DMS 273 treated with DMSO at 0.1 percent for 48 hours (cell line): ENCODE measurements around the gene PTOV1.

ENCODE experiments used
- DNase-seq: peaks from one replicate; lab custom pipeline; 2025; lab: John Stamatoyannopoulos, UW

PTOV1 gene

DNA sequence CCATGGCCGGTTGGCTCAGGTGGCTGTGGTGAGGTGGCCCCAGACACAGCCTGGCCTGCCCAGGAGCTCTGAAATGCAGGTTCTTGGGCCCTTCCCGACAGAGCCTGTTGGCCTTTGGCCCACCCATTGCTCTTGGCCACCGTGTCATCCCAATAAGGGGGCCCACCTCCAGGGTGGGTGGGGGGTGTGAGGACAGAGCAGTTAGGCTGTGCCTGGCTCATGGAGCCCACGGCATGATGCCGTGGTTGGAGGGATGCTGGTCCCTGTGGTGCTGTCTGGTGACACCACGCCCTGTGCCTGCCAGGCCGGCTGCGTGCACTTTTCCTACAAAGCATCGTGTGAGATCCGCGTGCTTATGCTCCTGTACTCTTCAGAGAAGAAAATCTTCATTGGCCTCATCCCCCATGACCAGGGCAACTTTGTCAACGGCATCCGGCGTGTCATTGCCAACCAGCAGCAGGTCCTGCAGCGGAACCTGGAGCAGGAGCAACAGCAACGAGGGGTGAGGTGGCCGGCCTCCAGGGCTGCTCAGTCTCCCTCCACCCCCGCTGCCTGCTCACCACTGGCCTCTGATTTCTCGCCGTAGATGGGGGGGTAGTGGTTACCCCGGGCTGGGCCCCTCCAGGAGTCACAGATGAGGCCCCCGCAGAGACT, 8.8 kb downstream of the PTOV1 start:
- no peak for DNase-seq

DNA sequence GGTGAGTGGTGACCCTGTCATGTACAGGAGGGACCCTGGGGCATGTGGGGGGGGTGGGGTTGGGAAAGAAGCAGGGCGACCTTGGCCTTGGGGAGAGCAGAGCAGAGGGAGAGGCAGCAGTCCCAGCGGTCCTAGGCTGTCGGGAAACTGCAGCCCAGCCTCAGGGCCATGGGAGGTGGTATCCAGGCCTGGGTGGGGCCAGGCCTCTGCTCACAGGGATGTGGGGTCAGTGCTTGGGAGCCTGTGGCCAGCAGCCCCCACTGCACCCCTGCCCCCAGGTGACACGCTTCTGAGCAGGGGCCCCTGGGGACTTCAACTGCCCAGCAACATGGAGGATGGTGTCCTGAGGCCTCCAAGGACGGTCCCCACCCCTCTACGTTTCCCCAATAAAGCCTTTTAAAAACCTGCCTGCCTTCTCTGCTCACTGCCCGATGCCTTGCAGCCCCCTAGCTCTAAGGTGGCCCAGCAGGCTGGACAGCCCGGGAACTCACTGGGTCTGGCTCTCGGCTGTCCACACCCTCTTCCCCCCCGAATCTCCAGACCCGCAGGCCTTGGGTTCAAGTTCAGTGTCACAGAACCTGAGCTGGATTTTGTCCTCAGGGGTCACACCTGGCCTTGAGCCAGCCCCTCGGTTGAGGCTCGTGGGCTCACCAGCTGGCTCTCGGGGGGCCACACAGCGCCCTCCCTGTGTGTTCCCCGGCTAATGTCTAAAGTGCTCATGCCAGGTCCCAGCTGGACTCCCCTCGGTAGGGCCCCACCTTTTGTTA, 9.6 kb downstream of the PTOV1 start:
- DNase-seq, result no peak

DNA sequence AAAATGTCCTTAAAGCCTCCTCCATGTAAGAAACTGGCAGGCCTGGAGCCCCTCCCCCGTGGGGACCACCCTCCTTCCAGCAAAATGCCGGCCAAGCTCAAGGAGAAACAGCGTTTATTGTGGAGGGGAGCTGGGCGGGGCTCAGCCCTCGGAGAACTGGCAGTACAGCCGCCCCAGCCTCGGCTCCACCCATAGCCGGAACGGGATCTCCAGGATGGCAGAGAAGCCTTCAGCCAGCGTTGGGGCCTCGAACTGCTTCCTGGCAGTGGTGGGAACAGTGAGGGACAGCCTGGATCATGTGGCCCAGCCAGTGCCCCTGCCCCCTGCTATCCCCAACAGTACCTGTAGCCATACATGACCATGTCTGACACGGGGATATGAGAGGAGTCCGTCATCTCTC, 10.1 kb downstream of the PTOV1 start:
- no peak for DNase-seq

DNA sequence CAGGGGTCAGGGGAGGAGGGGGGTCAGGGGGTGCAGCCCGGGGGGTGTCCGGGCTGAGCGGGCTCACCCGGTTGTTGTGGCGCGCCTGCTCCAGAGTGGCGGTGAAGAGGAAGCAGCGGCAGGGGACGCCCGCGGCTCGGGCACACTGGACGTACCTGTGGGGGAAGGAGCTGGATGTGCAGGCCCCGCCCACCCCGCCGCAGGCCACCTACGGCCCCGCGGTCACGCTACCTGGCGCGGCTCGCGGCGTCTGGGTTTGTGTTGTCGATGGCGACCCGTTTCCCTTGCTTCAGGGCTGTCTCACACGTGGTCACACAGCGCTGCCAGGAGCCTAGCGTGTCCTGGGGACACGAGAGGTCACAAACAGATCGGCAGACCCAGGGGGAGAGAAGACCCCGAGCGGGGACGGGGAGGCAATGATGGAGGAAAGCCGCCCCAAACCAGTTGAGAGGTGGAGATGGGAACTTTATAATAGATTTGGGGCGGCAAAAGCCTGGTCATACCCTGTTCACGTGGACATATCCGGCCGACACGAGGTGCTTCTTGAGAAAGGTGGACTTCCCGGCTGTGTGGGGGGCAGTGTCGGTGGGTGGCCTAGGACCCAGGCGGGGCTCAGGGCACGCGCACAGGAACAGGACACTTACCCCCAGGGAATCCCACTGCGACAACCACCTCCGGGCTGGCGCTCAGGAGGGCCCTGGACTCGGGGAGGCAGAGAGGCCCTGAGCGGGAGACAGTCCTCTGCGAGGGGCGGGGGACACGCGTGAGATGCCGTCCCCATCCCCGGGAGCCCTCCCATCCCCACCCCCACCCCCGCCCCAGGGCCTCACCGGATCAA, 10.8 kb downstream of the PTOV1 start:
- DNase-seq, result no peak

DNA sequence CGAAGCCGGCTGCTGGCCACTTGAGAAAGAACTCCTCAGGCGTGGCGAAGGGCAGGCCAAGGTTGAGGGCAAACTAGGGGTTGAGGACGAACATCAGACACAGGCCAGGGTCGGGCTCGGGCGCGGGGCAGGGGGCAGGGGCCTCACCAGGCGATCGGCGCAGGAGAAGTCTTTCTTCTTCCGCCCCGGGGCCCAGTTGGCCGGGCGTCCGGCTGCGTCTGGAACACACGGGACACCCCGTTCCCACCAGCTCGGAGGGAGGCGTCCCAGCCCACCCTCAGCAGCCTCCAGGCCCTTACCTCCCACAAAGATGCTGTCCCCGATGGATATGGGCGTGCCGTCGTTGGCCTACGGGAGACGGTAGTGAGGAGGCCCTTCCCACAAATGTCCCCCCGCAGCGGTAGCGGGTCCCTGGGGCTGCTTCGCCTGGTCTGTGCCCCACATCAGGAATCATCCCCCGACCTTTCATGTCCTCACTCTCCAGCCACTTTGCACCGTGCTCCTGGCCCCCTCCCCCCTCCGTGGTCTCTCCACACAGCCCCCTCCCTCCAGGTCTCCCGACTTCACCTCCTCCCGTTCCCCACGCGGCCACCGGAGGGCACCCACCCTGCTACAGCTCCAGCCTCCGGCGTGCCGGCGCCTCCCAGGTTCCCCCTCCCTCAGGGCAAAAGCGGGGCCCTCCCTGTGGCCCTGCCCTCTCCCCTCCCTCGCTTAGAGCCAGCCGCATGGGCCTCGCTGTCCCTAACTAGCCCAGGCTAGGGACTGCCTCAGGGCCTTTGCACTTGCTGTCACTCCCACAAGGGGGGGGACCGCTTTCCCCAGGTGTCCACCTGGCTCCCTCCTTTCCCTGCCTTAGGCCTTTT, 11.7 kb downstream of the PTOV1 start:
- DNase-seq, result no peak

DNA sequence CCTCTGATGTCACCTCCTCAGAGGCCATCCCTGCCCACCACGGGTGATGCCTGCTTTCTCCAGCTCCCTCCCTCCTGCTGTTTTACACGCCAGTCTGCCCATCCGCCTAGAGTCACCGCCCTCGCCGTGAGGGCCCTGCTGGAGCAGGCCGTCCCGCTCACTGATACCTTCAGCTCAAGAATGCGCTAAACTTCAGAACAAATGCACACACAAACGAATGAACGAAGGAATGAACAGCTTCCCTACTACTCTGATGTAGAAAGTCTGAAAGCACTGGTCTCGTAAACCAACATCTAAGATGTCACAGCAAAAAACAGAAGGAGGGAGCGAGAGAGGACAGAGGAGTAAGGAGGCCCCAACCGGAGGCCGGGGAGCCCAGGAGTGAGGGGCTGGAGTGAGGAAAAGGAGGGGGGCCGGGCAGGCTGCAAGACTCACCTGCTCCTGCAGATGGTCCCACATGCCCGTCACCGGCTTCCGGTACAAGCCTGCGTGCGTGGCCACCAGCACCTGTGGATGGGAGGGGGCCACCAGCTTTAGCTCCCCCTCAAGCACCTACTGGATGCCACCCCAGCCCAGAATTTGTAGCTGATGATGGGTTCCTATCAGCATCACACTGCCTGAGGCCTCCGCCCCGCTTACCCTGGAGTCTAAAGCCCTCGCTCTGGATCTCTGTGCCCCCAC, 12.4 kb downstream of the PTOV1 start:
- no peak for DNase-seq

DNA sequence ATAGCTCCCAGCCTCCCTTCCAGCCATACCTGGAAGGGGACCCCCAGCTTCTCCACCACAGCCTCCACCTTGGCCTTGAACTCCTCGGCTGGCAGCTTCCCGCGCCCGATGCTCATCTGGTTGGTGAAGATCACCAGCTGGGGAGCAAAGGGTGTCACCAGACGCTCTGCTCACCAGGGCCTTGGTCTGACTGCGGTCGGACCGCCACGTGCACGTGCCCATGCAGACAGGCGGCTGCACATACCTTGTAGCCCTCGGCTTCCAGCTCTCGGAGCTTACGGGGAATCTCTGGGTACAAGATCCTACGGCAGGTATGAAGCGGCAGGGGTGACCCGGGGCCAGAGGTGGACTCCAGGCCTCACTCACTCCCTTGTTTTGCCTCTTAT, 13.0 kb downstream of the PTOV1 start:
- DNase-seq, result no peak

DNA sequence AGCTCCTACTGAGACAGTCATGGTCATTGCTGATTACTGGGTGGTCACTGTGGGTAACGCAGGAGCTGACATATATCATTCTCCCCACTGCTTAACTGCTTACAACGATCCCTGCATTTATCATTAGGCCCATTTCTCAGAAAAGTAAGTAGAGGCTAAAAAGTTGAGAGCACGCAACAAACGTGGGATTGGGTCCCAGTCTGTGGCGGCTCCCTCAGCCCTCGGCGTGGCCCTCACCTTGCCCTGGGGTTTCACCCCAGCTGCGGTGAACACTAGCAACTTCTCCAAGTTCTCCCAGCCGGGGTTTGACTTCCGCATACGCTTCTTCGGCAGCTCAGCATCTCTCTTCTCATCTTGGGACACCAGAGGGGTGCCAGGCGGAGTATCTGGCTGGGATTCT, 13.9 kb downstream of the PTOV1 start:
- no peak for DNase-seq

DNA sequence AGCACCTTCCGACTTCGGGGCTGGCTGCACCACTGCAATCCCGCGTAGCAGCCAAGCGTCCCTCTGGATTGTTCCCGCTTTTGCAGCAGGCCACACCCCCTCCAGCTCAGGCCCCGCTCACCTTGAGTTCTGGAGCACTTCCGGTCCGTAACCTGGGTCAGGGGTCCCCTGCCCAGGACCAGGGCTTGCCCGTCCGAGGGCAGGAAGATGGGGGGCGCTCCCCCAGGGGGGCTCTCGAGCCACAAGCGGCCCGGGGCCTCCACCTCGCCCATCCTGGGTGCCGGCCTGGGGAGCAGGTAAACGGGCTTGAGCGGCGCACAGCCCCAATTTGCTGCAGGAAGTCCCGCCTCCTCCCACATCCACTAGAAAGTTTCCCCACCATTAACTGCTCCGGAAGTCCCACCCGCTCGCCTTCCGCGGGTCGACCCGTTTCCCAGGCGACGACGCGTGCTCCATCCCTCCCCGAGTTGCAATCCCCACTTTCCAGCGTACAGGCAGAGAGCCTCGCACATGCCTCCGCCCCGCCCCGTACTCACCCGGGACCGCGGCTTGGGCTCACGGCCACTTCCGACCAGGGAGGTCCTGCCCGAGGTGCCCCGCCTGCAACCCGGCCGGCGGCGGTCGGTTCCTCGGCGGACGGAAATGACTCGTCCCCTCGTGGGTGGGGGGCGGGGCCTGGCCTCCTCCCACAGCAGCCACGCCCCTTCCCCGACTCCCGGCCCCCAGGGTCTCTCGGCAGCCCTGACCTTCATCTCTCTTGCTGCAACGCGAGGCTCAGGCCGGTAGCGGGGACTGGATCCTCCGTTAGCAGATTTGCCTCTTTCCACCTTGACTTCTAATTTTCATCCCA, 16.2 kb downstream of the PTOV1 start, which contains the start of gene PNKP:
PNKP (minus strand) TSS at position 644 of the 850 bp plus-strand sequence; CDS start at position 272, 372 bp downstream.
- DNase-seq, result peak; percentile 94

DNA sequence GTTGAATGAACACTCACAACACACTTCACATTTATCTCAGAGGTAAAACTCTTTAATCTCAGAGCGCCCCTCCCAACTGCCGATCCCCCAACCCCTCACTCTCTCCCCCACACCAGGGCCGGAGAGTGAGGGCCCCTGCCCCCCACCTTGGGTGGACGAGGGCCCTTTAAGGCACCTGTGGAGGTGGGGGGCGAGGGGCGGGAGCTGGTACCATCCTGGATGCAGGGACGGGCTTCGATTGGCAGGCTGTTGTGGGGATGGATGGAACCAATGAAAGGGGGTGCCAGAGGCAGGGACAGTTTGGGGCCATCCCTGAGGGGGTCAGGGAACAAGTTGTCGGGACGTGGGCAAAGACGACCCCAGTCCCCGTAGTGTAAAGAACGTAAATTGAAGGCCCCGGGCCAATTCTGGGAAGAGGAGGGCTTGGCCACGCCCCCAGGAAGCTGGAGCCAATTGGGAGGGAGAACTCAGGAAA, 18.1 kb downstream of the PTOV1 start:
- DNase-seq, result no peak

DNA sequence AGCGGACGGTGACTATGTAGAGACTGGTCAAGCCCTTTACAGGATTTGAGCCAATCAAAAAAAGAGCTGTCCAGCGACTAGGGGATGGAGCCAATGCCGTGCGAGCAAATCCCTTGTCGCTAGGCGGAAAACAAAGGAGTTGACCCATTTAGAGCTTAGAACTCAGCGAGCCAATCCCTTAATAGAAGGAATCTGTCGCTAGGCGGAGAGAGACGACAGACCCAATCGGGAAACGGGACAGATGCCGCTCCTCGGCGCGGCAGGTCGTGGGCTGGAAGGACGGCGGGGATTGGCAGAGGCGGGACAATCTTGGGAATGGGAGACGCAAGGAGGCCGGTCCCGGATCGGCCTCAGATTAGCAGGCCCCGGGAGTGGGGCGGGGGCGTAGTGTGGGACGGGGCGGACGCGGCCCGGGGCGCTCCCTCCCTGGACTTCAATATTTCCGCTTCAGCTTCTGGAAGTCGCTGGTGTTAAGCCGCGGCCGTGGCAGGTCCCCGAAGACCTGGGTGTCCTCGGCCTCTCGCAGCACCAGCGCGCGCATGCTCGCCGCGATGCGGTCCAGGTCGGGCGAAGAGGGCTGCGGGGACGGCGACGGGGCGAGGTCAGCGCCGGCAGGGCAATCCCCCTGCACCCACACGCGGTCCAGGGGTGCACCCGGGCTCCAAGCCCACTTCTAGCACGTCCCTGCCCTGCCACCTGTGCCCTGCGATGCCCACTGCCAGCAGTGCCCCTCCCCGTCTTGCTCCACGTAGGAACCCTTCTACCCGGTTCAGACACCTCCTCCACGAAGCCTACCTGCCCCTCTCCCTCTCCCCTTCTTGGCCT, 18.7 kb downstream of the PTOV1 start:
- peak; percentile 99 for DNase-seq

DNA sequence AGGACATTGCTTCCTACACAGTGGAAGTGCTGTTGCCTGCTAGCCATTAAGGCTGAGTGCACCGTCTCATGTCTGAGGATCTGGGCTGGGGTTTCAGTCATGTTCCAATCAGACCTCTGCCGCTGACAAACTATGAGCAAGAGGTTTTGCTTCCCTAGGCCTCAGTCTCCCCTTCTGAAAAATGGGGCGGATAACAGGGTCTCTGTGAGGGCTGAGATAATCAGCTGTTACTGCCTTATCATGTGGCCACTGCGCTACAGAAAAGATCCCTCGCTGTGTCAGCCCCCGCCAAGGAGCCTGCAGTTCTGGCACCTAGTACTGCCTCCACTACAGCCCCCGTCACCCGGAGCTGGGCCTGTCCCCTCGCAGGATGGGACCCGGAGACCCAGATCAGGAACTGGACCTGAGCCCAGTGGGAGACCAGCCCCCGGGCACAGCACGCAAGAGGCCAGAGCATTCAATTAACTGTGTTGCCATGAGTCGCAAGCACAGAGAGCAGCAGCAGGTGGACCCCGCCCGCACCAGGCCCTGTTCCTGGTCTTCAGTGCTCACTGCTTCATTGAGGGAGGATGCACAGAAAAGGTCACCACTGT, 19.4 kb downstream of the PTOV1 start:
- DNase-seq, result no peak

DNA sequence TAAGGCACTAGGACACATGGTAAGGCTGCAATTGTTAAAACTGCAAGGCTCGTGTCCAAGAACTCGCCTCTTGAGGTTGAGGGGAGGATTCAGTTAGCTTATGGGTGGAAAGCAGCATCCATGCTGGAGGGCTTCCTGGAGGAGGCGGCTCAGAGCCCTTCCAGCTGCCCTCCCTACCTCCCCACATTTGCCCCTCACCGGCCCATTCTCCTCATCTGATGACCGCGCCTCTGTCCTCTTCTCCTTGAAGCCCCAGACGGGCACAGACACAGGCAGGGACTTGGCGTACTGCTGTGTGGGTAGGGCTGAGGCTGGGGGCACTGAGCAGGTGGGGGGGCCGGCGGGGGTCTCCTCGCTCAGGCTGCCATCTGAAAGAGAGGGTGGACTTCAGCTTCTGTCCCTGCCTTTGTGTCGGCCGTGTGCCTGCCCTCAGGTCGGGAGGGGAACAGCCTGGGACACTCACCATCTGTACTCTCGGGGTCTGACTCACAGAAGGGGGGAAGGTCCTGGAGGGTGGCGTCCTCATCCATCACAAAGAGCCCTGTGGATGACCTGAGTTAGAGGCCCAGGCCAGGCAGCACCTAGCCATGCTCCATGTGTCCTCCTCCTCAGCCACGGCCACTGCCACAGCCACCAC, 20.5 kb downstream of the PTOV1 start:
- DNase-seq, result no peak

DNA sequence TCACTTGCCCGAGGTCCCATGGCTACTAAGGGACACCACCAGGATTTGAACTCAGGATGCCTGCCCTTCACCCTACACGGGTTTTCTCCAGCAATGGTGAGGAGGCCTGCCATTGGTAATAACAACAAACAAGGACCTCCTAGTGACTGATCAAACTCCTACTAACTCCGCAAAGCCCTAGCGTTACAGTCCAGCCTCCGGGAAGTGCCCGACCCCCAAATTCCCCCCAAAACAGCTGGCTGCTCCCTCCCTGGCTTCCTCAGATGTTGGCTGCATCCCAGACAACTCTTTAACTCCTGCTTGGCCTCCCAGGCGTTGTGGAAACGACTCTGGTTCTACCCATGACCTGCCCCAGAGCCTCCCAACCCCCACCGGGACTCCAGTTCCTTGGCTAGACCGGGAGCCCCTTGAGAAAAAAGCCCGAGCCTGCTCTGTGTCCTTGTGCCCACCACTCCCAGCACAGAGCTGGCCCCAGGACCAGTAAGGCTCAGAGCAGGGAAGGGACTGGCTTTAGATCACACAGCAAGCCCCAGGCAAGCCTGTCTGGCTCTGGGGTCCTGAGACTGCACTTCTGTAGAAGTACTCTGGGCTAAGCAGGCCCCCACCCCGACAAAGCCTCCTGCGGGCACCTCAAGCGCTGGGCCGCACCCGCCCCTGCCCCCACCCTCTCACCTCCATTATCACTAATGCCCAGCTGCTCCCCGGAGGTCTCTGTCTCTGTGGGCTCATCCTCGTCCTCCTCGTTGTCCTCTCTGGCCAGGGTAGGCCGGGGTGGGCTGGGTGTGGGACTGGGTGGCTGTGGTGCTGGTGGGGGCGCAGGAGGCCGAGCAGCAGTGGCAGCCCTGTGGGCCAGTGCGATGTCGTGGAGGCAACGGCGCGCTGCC, 21.5 kb downstream of the PTOV1 start:
- no peak for DNase-seq

DNA sequence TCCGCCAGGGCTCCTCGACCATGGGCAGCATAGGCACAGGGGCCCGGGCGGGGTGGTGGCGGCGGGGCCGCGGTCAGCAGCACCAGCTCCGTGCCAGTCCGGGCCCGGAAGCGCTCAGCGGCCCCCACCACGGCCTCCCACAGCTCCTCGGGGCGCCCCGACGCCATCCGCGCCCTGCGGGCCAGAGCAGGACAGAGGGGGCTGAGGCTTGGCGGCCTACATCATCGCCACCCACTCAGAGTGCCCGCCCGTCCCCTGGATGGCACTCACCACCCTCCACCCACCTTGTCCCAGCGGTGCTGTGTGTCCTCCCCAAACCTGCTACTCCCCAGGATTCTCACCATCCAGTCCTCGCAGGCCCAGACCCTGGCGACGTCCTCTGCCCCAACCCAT, 22.2 kb downstream of the PTOV1 start:
- no peak for DNase-seq

DNA sequence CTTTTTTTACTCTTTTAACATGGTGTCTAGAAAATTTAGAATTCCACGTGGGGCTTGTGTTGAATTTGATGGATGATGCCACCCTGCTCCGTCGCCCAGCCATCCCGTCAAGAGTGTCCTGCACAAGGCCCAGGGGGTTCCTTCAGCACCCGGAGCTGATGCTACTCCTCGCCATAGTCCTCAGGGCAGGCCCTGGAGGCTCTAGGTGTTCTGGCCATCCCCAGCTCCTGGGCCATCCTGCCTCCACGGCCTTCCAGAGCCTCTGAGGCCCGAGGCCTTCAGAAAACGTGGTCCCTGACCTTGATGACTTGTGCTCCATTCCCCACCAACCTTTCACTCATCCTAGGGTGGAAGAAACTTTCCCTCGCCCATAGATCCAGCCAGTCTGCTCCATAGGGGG, 22.9 kb downstream of the PTOV1 start:
- no peak for DNase-seq

DNA sequence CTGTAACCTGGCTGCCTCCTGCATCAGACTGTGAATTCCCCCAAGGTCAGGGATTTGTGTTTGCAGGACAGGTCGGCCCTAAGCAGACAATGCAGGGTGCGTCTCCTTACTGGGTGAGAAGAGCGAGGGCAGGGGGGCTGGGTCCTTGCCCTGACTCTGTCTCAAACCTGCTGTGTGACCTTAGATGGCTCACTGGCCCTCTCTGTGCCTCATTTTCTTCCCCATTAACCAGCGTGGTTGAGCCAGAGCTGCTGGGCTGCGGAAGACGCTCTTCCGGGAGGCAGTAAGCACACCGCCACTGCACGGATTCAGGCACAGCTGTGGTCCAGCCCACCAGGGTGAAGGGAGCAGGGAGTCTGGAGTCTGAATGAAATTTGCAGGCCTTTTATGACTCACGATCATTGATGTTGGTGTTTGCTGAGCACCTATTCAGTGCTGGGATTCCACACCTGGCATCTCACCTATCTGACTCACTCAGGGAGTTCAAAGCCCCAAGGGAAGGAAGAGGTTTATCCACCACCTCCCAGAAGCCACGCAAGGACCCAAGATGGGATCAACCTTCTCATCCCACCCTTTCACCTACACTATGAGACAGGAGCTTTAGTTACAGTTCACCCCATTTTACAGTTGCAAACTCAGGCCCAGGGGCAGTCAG, 23.7 kb downstream of the PTOV1 start:
- no peak for DNase-seq
